Measurements from ENCODE around the gene RASGRF1.

- TF ChIP-seq CTCF (IDR thresholded peaks at IDR 0.05) (no peak), POLR2A (IDR thresholded peaks at IDR 0.05) (no peak)
These were observed 32.2 kb downstream of the RASGRF1 start for GRCh38 chr15:79058260-79058850.
